ENCODE data around the gene FEM1C.
A peak's percentile ranks its signal among the peaks of the same experiment; 100 is the strongest.

Gene FEM1C, protein sequence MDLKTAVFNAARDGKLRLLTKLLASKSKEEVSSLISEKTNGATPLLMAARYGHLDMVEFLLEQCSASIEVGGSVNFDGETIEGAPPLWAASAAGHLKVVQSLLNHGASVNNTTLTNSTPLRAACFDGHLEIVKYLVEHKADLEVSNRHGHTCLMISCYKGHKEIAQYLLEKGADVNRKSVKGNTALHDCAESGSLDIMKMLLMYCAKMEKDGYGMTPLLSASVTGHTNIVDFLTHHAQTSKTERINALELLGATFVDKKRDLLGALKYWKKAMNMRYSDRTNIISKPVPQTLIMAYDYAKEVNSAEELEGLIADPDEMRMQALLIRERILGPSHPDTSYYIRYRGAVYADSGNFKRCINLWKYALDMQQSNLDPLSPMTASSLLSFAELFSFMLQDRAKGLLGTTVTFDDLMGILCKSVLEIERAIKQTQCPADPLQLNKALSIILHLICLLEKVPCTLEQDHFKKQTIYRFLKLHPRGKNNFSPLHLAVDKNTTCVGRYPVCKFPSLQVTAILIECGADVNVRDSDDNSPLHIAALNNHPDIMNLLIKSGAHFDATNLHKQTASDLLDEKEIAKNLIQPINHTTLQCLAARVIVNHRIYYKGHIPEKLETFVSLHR

DNA sequence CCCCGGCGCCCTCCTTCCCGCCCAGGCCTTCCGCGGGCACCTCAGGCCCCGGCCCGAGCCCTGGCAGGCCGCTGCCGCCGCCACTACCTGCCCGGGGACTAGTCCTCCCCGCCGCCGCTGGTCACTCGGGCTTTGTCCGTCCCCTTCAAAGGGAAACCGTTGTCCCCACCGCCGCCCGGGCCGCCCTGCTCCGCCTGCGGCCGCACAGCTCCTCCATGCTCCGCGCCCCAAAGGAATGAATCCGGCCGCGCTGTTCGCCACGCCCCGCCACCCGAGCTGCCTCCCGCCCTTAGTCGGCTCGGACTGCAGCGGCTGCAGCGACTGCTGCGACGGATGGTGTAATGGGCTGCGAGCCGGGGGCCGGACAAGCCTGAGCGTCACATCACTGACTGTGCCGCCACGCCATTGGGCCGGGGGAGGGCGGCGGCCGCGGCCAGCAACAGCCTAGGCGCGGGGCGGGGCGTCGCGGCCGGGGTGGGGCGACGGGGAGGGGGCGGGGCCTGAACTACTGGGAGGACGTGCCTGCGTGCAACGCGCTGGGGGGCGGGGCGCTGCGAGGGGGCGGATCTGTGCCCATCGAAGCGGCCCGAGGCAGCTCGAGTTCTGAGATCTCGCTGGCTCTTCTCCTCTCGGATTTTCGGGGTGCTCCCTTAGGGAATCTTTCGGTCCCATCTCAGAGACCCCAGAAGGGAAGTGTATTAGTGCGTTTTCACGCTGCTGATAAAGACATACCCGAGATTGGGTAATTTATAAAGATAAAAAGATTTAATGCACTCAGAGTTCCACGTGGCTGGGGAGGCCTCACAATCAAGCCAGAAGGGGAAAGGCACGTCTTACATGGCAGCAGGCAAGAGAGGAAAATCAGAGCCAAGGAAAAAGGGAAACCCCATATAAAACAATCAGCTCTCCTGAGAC is at the start of gene FEM1C:
TSS of gene FEM1C (minus strand) at position 340 of the 915 bp plus-strand sequence. CDS start 1,282 bp downstream, outside the sequence.
- peak; percentile 95 for DNase-seq (ENCODE audit: low read depth in 1 of 2, low spot score in 1 of 2)

DNA sequence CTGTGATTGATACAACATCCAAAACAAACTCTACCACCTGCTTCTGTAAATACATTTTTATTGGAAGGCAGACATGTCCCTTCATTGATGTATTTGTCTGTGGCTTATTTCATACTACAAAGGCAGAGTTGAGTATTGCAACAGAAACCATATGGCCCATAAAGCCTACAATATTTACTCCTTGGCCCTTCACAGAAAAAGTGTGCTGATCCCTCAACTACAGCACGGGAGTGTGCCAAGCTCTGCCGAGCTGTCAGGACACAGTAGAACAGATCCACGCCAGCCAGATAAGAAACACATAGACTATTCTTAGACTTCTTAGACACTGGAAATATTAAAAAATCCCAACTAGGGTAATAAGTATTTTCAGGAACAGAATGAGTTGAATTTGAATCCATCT is 44.5 kb upstream of the FEM1C start:
- no peak for DNase-seq (ENCODE audit: low read depth in 1 of 2, low spot score in 1 of 2)

DNA sequence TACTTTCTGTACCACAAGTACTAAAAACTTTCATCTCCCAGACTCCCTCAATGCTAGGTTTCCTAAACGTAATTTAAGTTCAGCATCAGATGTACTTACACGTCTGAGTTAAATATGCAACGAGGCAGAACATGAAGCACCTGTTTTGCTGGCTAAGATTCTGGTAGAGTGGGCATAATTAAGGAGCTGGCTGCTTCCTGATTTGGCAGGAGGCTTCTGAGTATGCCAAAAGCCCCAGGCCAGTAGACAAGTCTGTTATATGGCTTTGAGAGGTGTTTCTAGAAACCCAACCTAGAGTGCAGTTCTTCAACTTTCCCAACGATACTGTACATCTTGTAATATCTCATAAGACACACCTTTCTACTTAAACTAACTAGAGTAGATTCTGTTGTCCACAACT is 44.1 kb upstream of the FEM1C start:
- no peak for DNase-seq (ENCODE audit: low read depth in 1 of 2, low spot score in 1 of 2)

DNA sequence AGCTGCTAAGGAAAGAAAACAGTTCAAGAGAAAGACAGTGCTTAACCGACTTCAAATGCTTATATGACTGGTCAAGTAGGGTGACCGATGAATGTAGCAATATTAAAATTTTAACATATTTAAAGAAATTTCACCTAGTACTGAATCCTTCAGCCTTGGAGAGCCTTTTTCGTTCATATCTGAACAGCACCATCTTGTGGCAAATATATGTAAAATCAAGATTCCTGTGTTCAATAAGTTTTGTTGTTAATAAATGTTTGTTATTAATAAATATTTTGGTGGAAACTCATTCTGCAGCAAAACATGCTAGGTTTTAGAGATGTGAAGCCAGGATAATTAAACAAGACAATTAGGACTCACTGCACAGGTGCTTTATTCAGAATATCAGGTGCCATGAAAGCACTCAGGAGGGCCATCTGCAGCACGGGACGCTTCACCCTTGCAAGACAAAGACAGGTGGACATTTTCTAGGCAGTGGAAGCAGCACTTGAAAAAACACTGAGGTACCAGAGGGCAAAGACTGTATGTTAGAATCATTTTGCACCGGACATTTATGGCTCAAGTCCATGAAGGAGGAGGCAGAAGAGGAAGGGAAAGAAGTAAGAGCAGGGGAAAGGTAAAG is 42.1 kb upstream of the FEM1C start:
- no peak for DNase-seq (ENCODE audit: low read depth in 1 of 2, low spot score in 1 of 2)

DNA sequence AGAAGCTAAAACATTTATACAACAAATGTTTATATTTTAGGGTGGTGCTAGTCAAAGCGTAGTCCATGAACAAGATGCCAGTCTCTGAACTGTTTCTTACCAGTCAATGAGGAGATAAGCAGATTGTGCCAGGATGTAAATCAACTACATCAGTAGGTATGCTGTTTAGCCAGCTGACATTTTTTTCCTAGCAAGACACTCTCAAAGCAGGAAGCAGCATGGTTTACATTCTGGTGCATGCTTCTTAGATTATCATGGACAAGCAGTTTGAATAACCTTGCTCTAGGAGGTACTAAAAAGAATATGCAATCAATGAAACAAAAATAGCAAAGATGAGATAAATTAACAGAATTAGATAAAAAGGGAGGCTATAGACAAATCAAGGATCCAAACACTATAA is 40.7 kb upstream of the FEM1C start:
- DNase-seq (ENCODE audit: low read depth in 1 of 2, low spot score in 1 of 2) = no peak

DNA sequence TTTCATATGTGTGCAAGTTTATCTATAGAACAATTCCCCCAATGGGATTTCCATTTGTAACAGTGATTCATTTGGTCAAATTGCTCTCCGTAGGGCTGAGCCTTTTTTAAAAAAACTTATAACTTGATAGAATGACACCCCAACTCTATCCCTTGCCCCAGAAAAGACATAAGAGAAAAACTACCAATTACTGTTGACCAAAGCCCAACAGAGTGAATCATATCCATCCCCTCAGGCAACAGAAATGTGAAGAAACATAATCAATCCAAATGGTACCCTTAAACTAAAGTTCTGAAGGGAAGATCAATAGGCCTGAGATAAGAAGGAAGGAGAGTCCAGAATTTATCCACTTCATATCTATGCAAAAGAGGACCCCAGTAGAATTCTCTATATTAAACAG is 39.9 kb upstream of the FEM1C start:
- no peak for DNase-seq (ENCODE audit: low read depth in 1 of 2, low spot score in 1 of 2)

DNA sequence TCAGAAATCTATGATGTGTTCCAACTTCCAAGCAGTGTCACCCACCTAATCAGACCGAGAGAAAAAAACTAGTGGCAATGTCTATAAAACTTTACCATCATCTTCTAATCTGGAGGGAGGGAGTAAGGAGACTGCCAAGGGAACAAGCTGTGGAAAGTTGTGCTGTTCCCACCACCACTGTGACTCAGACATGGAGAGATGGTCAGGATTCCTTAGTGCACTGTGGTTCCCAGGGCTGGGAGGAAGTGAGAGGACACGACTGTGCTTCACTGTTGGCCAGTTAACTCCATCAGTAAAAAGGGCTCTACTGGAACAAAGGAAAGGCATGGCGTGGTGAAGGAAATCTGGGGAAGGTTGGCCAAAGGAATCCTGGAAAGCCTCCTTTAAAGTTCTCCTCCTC is 38.9 kb upstream of the FEM1C start:
- DNase-seq (ENCODE audit: low read depth in 1 of 2, low spot score in 1 of 2) = no peak

DNA sequence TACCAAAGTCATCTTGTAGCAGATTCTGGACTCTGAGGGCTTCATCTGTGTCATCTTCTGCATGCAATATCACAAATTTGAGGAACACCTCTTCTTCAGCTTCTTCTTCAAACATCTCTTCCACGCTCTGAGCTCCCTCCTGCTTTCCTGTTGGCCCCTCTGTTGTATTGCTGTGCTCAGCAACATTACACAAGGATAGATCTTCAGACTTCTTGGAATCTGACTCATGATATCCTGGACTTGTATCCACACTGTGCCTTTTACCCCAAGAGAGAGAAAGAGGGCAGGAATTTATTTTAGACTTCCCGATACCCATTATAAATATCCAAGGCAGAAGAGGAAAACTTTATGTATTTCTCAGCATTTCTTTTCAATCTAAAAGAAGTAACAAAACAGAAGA is 36.4 kb upstream of the FEM1C start:
- no peak for DNase-seq (ENCODE audit: low read depth in 1 of 2, low spot score in 1 of 2)

DNA sequence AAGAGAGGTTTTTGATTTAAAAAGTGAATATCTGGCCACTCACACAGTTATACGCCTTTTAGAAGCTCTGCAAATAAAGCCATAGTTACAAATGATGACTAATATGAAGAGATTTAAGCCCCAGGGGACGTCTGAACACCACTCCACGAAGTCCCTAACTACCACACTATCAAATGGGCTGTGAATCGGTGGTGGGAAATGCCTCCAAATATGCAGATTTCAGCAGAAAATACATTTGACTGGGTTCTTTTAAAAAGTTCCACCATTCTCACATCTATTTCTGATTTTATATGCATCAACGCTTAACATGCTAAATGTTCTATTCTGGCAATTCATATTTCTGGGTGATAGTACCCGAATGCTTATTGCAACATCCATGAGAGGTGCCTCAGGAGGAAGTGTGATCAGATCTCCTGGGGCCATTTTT is 35.2 kb upstream of the FEM1C start:
- no peak for DNase-seq (ENCODE audit: low read depth in 1 of 2, low spot score in 1 of 2)

DNA sequence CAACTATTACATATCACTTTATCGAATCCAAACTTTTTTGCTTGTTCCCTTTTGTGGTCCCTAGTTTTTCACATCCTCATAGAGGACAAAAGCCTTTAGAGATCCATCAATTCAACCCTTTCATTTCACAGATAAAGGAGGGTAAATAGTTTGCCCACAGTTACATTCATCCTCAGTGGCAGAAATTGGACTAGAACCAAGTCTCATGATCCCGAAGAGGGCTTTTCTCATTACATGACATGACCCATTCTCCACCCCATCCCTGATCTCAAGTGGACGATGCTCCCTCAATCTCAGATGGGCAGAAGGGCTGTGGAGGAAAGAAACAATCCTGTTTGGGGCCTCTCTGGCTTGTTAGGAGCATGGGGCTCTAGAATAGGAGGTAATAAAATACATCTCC is 34.6 kb upstream of the FEM1C start:
- DNase-seq (ENCODE audit: low read depth in 1 of 2, low spot score in 1 of 2) = no peak

DNA sequence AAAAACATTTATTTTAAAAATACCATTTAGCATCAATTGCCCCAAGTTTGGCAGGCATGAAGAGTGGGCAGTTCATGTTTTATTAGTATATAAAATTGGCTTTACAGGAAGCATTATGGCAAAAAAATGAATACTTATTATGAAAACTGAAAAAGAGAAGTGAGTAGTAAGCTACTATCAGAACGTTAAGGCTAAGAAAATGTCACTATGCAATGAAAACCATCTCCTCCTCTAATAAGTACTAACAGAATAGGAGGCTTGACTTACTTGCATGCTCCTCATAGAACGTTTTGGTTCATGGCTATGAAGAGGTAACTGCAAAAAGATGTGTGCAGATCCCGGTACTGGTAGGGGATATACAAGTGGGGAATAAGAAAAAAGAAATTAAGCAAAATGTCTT is 34.1 kb upstream of the FEM1C start:
- DNase-seq (ENCODE audit: low read depth in 1 of 2, low spot score in 1 of 2) = no peak

DNA sequence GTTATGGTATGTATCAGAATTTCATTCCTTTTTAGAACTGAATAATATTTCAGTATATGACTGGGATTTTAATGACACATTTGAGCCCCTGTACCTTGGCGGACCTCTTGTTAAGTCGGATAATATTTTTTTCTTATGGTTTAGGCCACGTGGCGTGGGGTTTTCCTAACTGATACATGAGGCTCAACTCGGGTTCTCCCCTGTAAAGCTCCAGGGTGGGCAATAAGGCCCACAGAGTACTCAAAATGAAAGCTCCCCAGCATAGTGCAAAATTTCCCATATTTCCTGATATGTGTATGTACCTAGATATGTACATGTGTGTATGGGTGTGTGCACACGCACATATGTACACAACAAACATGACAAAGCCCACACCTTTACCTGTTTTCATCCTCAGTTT is 33.2 kb upstream of the FEM1C start:
- no peak for DNase-seq (ENCODE audit: low read depth in 1 of 2, low spot score in 1 of 2)

DNA sequence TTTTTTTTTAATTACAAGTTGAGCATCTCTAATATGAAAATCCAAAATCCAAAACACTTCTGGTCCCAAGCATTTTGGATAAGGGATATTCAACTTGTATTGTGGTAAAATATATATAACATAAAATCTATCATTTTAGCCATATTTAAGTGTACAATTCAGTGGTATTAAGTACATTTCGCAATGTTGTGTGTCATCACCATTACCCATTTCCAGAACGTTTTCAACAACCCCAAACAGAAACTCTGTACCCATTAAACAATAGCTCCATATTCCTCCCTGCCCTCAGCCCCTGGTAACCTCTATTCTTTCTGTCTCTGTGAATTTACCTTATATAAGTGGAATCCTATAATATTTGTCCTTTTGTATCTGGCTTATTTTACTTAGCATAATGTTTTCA is 32.8 kb upstream of the FEM1C start:
- no peak for DNase-seq (ENCODE audit: low read depth in 1 of 2, low spot score in 1 of 2)

DNA sequence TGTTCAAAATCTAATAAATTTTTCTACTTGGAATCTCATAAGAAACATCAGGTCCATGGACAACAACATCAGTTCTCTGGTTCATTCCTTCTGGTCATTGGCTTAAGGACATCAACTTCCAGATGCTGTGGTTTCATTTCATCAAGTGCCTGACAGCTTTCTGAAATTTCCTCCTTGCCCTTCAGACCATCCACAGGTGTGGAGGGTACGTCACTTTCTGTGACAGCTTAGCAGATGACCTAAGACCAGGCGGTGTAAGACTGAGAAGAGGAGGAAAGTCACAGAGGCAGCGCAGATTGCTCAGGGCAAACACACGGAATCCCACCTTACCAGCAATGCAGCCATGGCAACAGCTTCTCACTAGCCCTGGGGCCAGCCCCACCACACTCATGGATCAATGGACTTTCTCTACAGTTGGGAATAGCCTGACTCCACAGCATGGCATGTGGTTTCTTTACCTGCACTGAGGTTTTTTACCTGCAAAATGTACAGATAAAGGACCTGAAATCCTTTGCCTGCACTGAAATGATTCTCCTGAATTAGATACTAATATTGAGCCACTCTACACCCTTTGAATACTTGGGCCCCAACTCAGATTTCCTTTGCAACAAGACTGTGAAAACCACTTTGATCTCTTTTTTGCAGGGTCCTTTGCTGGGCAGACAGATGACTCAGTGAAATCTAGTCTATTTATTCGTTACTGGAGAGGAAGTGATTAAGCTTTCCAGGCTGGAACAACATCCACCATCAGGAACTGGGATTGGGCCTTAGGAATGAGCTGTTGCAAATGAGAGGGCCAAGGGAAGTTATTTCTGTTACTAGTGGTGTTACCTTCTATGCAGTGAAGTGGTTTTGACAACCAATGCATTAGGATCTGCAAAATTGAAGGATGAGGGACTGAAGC is 30.8 kb upstream of the FEM1C start:
- DNase-seq (ENCODE audit: low read depth in 1 of 2, low spot score in 1 of 2) = no peak

DNA sequence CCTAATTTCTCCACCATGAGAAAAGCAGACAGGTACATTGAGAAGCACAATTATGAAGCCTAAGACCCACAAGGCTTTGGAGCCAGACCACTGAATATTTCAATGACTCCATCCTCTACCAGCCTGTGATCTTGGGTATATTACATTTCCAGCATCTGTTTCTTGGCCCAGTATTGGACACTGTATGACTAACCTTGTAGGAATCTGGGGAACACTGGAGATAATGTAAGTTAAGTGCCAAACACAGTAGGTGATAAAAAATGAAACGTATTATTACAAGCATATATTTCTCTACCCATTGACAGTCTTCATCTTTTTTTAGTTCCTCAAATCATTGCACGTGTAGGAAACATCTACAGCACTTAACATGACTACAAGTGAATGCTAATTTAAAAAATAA is 28.6 kb upstream of the FEM1C start:
- DNase-seq (ENCODE audit: low read depth in 1 of 2, low spot score in 1 of 2) = no peak

DNA sequence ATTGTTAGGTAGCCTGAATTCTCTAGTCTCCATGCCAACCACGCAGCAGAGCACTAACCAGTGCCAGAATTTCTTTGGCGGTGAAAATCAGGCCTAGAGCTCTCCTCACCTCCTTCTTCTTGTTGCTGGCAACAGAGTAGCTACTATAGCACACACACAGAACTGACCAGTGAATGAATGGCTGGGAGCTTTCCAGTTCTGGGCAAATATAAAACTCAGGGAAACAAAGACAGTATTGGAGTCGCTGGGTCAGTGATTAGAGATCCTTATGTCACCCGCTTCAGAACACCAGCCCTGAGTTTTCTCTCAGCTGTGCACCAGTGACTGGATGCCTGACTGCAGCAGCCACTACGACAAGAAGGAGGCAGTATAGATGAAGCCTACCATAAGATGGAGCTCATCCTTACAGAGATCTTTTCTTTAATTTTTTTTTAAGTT is 26.9 kb upstream of the FEM1C start:
- no peak for DNase-seq (ENCODE audit: low read depth in 1 of 2, low spot score in 1 of 2)

DNA sequence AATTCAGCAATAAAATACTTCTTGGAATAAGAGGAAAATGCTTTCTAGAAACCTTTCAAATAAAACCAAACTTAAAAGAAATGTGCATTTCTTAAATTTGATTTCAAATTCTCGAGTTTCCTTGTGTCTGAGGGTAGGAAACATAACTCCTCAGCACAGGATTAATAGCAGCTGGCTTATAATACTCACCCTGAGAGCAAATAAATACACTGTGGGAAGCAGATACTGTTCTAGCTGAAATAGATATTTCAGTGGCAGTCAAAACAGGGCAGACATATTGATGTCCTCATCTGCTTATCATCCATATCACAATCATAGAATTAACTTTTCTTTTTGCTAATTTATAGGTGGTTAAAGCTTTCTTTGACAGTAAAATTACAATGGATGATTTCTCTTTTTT is 24.1 kb upstream of the FEM1C start:
- DNase-seq (ENCODE audit: low read depth in 1 of 2, low spot score in 1 of 2) = no peak

DNA sequence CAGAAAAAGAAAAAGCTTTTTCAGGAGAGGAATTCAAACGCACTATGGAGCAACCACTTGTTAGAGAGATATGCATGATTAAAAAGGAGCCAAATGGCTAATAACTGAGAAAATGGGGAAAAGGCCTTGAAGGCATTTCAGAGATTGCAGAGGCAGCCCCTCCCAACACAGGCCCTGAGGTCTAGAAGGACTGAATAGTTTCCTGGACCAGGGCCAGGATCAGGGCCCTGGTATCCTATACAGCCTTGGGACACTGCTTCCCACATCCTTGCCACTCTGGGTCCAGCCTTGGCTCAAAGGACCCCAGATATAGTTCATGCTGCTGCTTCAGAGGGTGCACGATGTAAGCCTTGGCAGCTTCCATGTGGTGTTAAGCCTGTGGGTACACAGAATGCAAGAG is 20.7 kb upstream of the FEM1C start:
- DNase-seq (ENCODE audit: low read depth in 1 of 2, low spot score in 1 of 2) = no peak

DNA sequence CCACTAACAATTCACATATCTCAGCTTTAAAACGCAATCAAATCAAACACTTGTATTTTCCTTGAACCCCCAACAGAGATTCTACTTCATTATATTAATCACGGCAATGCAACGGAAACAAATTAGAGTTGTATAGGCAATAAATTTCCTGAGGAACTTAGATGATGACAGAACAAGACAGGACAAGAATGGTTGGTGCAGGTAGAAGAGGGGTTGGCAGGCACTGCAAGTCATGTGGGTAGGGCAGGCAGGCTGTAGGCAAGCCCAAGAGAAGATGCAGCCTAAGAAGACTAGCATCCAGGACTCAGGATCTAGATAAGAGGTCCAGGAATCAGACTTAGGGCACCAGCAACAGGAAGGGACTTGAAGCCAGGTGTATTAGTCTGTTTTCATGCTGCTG is 16.6 kb upstream of the FEM1C start:
- no peak for DNase-seq (ENCODE audit: low read depth in 1 of 2, low spot score in 1 of 2)

DNA sequence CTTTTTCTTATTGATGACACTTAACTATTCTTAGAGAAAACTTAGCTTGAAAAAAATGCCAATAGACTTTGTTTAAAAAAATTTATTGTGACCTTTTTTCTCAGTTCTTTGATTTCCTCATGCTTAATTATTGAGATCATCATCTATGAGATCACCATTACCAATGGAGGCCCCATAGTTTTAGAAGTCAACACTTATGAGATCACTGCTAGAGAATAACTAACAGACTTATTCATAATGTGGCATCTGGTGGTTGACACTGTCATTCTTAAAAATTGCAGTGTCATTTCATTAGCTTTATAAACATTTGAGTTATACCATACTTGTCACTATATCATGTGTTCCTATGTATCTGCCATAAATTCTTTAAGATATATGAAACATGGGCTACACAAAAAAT is 14.9 kb upstream of the FEM1C start:
- DNase-seq (ENCODE audit: low read depth in 1 of 2, low spot score in 1 of 2) = no peak
